Forelimb muscle (tissue), 1 donor: ENCODE results near the gene RNASEH2B. TPM values are rescaled to one million over a fixed set of nuclear protein-coding genes. Genes with fewer than 3 reads are reported as not detected.

Experiments
- DNase-seq: peaks from one replicate; pipeline ENCODE4 v3.0.0-alpha.2; 2013; ENCODE audit warnings: low read depth
- polyA plus RNA-seq: library from polyadenylated mRNA; unstranded; fragments of 120-200 nt; gene quantifications from one replicate; pipeline ENCODE4 v1.2.1, GENCODE V29; 2013; ENCODE audit not compliant: insufficient read length

The RNASEH2B gene
- polyA plus RNA-seq, 1 donor: 37.6 TPM

- DNase-seq: no peak
Observed at GRCh38 chr13:50940509-50940908, 30.9 kb downstream of the RNASEH2B start.

GRCh38 chr13:50941146-50941545 lies 31.6 kb downstream of the RNASEH2B start:
- no peak for DNase-seq

- no peak for DNase-seq
Observed at GRCh38 chr13:50942630-50943311, 33.2 kb downstream of the RNASEH2B start.

GRCh38 chr13:50945669-50946068 lies 36.1 kb downstream of the RNASEH2B start:
- DNase-seq: no peak

- no peak for DNase-seq
Observed at GRCh38 chr13:50948601-50949000, 39.0 kb downstream of the RNASEH2B start.

GRCh38 chr13:50950849-50951248 lies 41.3 kb downstream of the RNASEH2B start:
- DNase-seq: no peak

- DNase-seq: peak; percentile 49
Observed at GRCh38 chr13:50951366-50951765, 41.8 kb downstream of the RNASEH2B start.

GRCh38 chr13:50955241-50955640 lies 45.6 kb downstream of the RNASEH2B start:
- DNase-seq: no peak

- no peak for DNase-seq
Observed at GRCh38 chr13:50955798-50956197, 46.2 kb downstream of the RNASEH2B start.

- DNase-seq: no peak
Observed at GRCh38 chr13:50957620-50958019, 48.0 kb downstream of the RNASEH2B start.

- no peak for DNase-seq
Observed at GRCh38 chr13:50969691-50970090, 60.1 kb downstream of the RNASEH2B start.

- no peak for DNase-seq
Observed at GRCh38 chr13:50970956-50971355, 61.4 kb downstream of the RNASEH2B start.

- no peak for DNase-seq
Observed at GRCh38 chr13:50974268-50974667, 64.7 kb downstream of the RNASEH2B start.

GRCh38 chr13:50979187-50979586 lies 69.6 kb downstream of the RNASEH2B start:
- no peak for DNase-seq

GRCh38 chr13:50981686-50982085 lies 72.1 kb downstream of the RNASEH2B start:
- no peak for DNase-seq

- DNase-seq: no peak
Observed at GRCh38 chr13:50989476-50989875, 79.9 kb downstream of the RNASEH2B start.

- no peak for DNase-seq
Observed at GRCh38 chr13:50990065-50990817, 80.7 kb downstream of the RNASEH2B start.

- no peak for DNase-seq
Observed at GRCh38 chr13:50990818-50991506, 81.4 kb downstream of the RNASEH2B start.

- DNase-seq: no peak
Observed at GRCh38 chr13:50991579-50992521, 82.3 kb downstream of the RNASEH2B start.

- DNase-seq: no peak
Observed at GRCh38 chr13:50993371-50993770, 83.8 kb downstream of the RNASEH2B start.

GRCh38 chr13:50993934-50994333 lies 84.3 kb downstream of the RNASEH2B start:
- no peak for DNase-seq

- DNase-seq: no peak
Observed at GRCh38 chr13:50994651-50995050, 85.1 kb downstream of the RNASEH2B start.
